DOHH2 (cell line): ENCODE measurements around the gene TTC39A.
"Not testable (repeated sequence)": the region's sequence is repeated elsewhere in the genome, so short reads cannot be mapped to it uniquely, and the experiment has no call there.

Source experiments
- H3F3A ChIP-seq: fragments of 200-600 bp; sonication (generic), shearing (Covaris generic); 2 replicates; pipeline ENCODE4 v1.6.0; 2016; ENCODE audit warnings: antibody characterized with exemption, mild to moderate bottlenecking; ENCODE audit not compliant: control insufficient read depth, insufficient read depth
- H3K27ac ChIP-seq: fragments of 200-600 bp; sonication (generic); 2 replicates; pipeline ENCODE4 v1.5.1; 2014; ENCODE audit warnings: low read depth, mild to moderate bottlenecking, low read length, moderate library complexity
- H3K27me3 ChIP-seq: fragments of 200-600 bp; sonication (generic); 2 replicates; pipeline ENCODE4 v1.6.1; 2014; ENCODE audit warnings: mild to moderate bottlenecking, low read length, mixed read lengths; ENCODE audit not compliant: control insufficient read depth
- H3K36me3 ChIP-seq: fragments of 200-600 bp; sonication (generic); 2 replicates; pipeline ENCODE4 v1.6.1; 2014; ENCODE audit warnings: mild to moderate bottlenecking, low read length, moderate library complexity, mixed read lengths; ENCODE audit not compliant: control insufficient read depth
- H3K4me1 ChIP-seq: fragments of 200-600 bp; sonication (generic); 2 replicates; pipeline ENCODE4 v1.6.1; 2014; ENCODE audit warnings: mild to moderate bottlenecking, low read length, mixed read lengths; ENCODE audit not compliant: control insufficient read depth
- H3K4me2 ChIP-seq: fragments of 200-600 bp; sonication (generic); 2 replicates; pipeline ENCODE4 v1.6.0; 2014; ENCODE audit warnings: mild to moderate bottlenecking, low read length, moderate library complexity
- H3K4me3 ChIP-seq: fragments of 200-600 bp; sonication (generic); 2 replicates; pipeline ENCODE4 v1.5.1; 2014; ENCODE audit warnings: mild to moderate bottlenecking, low read length, mixed read lengths
- H3K79me2 ChIP-seq: fragments of 200-600 bp; sonication (generic); 2 replicates; pipeline ENCODE4 v1.6.1; 2014; ENCODE audit warnings: mild to moderate bottlenecking, low read length, mixed read lengths; ENCODE audit not compliant: control insufficient read depth
- H3K9me2 ChIP-seq: fragments of 200-600 bp; sonication (generic); replicated peaks from 2 replicates; pipeline ENCODE4 v1.6.1; 2014; ENCODE audit warnings: mild to moderate bottlenecking, low read length, mixed read lengths; ENCODE audit not compliant: control insufficient read depth
- H3K9me3 ChIP-seq: fragments of 200-600 bp; sonication (generic); 2 replicates; pipeline ENCODE4 v1.6.1; 2014; ENCODE audit warnings: antibody characterized with exemption, low read length, mixed read lengths; ENCODE audit not compliant: control insufficient read depth, insufficient read depth
- H4K20me1 ChIP-seq: fragments of 200-600 bp; sonication (generic); 2 replicates; pipeline ENCODE4 v1.6.0; 2014; ENCODE audit warnings: low read depth, mild to moderate bottlenecking, antibody characterized with exemption, low read length, moderate library complexity; ENCODE audit not compliant: control insufficient read depth, insufficient read depth
- EZH2phosphoT487 ChIP-seq: fragments of 200-600 bp; sonication (generic); IDR thresholded peaks from 2 replicates; pipeline ENCODE4 v1.6.1; 2017; ENCODE audit warnings: borderline replicate concordance, mild to moderate bottlenecking, antibody characterized with exemption, low read length, moderate library complexity, mixed read lengths
- TF ChIP-seq, protein P1 (sequence below): fragments of 200-600 bp; sonication (generic); IDR thresholded peaks from one replicate; pipeline ENCODE4 v1.5.1; 2014; ENCODE audit warnings: antibody characterized with exemption, mild to moderate bottlenecking, low read depth, low read length; ENCODE audit not compliant: poor library complexity, severe bottlenecking

Gene TTC39A

DNA sequence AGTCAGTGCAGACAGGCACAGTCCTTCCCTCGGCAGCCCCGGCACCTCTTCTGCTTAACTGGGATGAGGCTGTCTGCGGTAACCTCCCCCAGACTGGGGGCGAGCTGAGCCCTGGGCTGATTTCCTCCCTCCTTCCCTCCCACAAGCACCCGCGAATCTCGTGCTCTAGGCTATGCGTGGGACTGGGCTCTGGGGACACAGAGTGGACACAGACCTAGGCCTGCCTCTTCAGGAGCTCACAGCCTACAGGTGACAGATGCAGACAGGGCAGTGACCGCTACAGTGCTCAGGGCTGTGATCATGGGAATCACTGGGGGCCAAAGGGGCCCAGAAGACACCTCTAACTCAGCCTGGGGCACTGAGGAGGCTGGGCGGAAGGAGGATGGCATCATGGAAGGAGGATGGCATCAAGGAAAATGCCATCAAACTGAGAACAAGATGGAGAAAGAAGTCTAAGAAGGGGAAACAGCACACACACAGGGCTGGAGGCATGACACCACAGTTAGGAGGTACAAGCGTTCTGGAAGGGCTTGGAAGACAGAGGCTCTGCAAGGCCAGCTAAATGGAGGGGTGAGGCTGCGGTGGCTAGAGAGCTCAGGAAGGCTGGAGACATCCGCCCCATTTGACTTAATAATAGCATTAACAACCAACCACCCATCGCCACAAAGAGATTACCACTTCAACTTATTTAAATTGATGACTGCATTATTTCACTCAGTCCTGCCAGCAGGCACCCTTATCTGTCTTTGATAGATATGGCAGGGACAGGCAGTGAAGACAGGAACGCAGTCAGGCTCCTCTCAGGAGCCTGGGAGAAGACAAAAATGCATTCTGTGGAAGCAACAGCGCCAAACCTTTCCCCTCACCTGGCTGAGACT is 4.2 kb downstream of the TTC39A start:
- H3K79me2 ChIP-seq: no peaks in the 10 kb centered on the region
- no peak overlapping the region for H3K4me2 ChIP-seq
- H4K20me1 ChIP-seq: no peaks in the 10 kb centered on the region
- H3F3A ChIP-seq: no peaks in the 10 kb centered on the region
- no peaks in the 10 kb centered on the region for H3K36me3 ChIP-seq
- peaks cover 27% of the 10 kb centered on the region for H3K27me3 ChIP-seq
- no peaks in the 10 kb centered on the region for H3K9me2 ChIP-seq
- H3K4me3 ChIP-seq: no peak overlapping the region
- TF ChIP-seq EZH2phosphoT487: no peak
- TF ChIP-seq, protein P1, sequence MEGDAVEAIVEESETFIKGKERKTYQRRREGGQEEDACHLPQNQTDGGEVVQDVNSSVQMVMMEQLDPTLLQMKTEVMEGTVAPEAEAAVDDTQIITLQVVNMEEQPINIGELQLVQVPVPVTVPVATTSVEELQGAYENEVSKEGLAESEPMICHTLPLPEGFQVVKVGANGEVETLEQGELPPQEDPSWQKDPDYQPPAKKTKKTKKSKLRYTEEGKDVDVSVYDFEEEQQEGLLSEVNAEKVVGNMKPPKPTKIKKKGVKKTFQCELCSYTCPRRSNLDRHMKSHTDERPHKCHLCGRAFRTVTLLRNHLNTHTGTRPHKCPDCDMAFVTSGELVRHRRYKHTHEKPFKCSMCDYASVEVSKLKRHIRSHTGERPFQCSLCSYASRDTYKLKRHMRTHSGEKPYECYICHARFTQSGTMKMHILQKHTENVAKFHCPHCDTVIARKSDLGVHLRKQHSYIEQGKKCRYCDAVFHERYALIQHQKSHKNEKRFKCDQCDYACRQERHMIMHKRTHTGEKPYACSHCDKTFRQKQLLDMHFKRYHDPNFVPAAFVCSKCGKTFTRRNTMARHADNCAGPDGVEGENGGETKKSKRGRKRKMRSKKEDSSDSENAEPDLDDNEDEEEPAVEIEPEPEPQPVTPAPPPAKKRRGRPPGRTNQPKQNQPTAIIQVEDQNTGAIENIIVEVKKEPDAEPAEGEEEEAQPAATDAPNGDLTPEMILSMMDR: no peak
- H3K4me1 ChIP-seq: no peaks in the 10 kb centered on the region
- no peaks in the 10 kb centered on the region for H3K9me3 ChIP-seq
- no peak overlapping the region for H3K27ac ChIP-seq

DNA sequence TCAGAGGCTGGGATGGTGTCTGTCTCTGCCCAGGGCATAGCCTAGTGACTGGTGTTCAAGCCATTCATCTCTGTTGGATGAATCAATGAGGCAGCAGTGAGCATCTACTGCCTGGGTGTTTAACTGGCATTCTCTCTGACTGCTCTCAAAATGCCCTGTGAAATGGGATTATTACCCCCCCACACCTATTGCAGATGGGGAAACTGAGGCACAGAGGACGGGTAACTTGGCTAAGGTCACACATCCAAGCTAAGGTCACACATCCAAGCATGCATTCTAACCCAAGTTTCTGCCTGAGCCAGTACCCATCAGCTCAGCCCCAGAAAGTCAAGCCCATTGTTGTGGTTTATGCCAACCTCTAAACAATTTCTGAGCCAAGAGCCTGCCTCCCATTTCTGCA is 5.0 kb downstream of the TTC39A start:
- no peaks in the 10 kb centered on the region for H3K79me2 ChIP-seq
- H3K4me3 ChIP-seq: no peak overlapping the region
- no peaks in the 10 kb centered on the region for H4K20me1 ChIP-seq
- H3K36me3 ChIP-seq: no peaks in the 10 kb centered on the region
- no peaks in the 10 kb centered on the region for H3K9me2 ChIP-seq
- no peak overlapping the region for H3K4me2 ChIP-seq
- H3K27me3 ChIP-seq: peaks cover 20% of the 10 kb centered on the region
- H3K4me1 ChIP-seq: no peaks in the 10 kb centered on the region
- no peaks in the 10 kb centered on the region for H3K9me3 ChIP-seq
- H3K27ac ChIP-seq: no peak overlapping the region
- TF ChIP-seq, protein P1: no peak
- TF ChIP-seq EZH2phosphoT487: no peak
- H3F3A ChIP-seq: no peaks in the 10 kb centered on the region

DNA sequence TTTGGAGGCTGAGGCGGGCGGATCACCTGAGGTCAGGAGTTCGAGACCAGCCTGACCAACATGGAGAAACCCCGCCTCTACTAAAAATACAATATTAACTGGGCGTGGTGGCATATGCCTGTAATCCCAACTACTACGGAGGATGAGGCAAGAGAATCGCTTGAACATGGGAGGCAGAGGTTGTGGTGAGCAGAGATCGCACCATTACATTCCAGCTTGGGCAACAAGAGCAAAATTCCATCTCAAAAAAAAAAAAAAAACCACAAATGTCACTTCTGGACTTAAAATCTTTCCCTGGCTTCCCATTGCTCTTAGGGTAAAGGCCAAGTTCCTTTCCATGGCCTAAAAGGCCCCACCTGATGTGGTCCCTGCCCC is 5.4 kb downstream of the TTC39A start:
- H3K79me2 ChIP-seq, H3K27ac ChIP-seq, H3F3A ChIP-seq, H3K4me3 ChIP-seq, H4K20me1 ChIP-seq, H3K4me2 ChIP-seq, H3K4me1 ChIP-seq, H3K9me3 ChIP-seq, H3K9me2 ChIP-seq, H3K36me3 ChIP-seq: not testable (repeated sequence)
- peaks cover 19% of the 10 kb centered on the region for H3K27me3 ChIP-seq

DNA sequence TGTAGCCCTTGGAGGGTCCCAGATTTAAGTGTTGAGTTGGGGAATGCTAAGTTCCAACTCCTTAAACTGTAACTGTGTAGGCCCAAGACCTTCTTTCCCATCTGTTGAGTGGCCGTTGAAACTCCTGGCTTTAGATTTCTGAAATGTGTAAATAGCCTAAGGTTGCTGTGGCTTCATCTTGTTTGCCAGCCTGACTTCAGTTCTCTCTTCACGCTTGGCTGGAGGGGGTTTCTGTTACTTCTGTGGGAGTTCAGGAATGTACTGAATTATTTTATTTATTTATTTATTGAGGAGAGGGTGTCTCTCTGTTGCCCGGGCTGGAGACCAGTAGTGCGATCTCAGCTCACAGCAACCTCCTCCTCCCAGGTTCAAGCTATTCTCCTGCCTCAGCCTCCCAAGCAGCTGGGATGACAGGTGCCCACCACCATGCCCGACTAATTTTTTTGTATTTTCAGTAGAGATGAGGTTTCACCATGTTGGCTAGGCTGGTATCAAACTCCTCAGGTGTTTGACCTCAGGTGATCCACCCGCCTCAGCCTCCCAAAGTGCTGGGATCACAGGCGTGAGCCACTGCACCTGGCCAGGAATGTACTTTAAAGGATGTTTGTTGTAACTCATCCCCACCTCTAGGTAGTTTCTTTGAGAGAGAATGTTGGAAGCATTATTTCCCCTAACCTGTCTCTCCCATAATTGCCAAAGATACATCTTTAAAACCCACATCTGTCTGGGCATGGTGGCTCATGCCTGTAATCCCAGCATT is 5.9 kb downstream of the TTC39A start:
- H3K4me1 ChIP-seq: no peaks in the 10 kb centered on the region
- no peaks in the 10 kb centered on the region for H3K36me3 ChIP-seq
- H3K79me2 ChIP-seq: no peaks in the 10 kb centered on the region
- TF ChIP-seq, protein P1: no peak
- TF ChIP-seq EZH2phosphoT487: no peak
- H3K9me3 ChIP-seq: no peaks in the 10 kb centered on the region
- H3K4me2 ChIP-seq: no peak overlapping the region
- no peak overlapping the region for H3K27ac ChIP-seq
- H3K27me3 ChIP-seq: peaks cover 14% of the 10 kb centered on the region
- no peaks in the 10 kb centered on the region for H3F3A ChIP-seq
- no peaks in the 10 kb centered on the region for H3K9me2 ChIP-seq
- no peaks in the 10 kb centered on the region for H4K20me1 ChIP-seq
- H3K4me3 ChIP-seq: no peak overlapping the region
